ENCODE results near the gene TBXA2R. TPM values are rescaled to one million over a fixed set of nuclear protein-coding genes. Genes with fewer than 3 reads are reported as not detected.

The TBXA2R gene
- total RNA-seq, 1 donor, result 1.4 TPM

- Histone ChIP-seq H3K4me1 (ENCODE audit: insufficient read depth, low read length) (peaks cover 11% of the 10 kb centered on the region), H4K20me1 (ENCODE audit: insufficient read depth, low read length) (peaks cover 19% of the 10 kb centered on the region), H3K36me3 (ENCODE audit: insufficient read depth, low read length) (peaks cover 5% of the 10 kb centered on the region), H3K9me3 (ENCODE audit: low read depth, low read length) (no peaks in the 10 kb centered on the region), H3K79me2 (ENCODE audit: insufficient read depth, low read length) (peaks cover 27% of the 10 kb centered on the region), H2AFZ (ENCODE audit: low read length) (no peak overlapping the region), H3K4me3 (ENCODE audit: insufficient read depth, low read length) (no peak overlapping the region), H3K27me3 (ENCODE audit: insufficient read depth, low read length) (no peaks in the 10 kb centered on the region), H3K4me2 (ENCODE audit: insufficient read depth, low read length) (no peak overlapping the region), H3K27ac (ENCODE audit: low read depth, low read length) (no peak overlapping the region)
- TF ChIP-seq, protein P1, sequence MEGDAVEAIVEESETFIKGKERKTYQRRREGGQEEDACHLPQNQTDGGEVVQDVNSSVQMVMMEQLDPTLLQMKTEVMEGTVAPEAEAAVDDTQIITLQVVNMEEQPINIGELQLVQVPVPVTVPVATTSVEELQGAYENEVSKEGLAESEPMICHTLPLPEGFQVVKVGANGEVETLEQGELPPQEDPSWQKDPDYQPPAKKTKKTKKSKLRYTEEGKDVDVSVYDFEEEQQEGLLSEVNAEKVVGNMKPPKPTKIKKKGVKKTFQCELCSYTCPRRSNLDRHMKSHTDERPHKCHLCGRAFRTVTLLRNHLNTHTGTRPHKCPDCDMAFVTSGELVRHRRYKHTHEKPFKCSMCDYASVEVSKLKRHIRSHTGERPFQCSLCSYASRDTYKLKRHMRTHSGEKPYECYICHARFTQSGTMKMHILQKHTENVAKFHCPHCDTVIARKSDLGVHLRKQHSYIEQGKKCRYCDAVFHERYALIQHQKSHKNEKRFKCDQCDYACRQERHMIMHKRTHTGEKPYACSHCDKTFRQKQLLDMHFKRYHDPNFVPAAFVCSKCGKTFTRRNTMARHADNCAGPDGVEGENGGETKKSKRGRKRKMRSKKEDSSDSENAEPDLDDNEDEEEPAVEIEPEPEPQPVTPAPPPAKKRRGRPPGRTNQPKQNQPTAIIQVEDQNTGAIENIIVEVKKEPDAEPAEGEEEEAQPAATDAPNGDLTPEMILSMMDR (IDR thresholded peaks at IDR 0.05; ENCODE audit: extremely low read depth, low read depth, low read length), result no peak
- peak; percentile 91 for DNase-seq (ENCODE audit: insufficient read length, low spot score, missing footprints)
Measured at GRCh38 chr19:3620817-3621547, 14.3 kb upstream of the TBXA2R start.

- Histone ChIP-seq H4K20me1 (ENCODE audit: insufficient read depth, low read length) (peaks cover 12% of the 10 kb centered on the region), H3K27ac (ENCODE audit: low read depth, low read length) (no peak overlapping the region), H3K4me1 (ENCODE audit: insufficient read depth, low read length) (peaks cover 4% of the 10 kb centered on the region), H3K4me2 (ENCODE audit: insufficient read depth, low read length) (no peak overlapping the region), H3K4me3 (ENCODE audit: insufficient read depth, low read length) (no peak overlapping the region), H3K36me3 (ENCODE audit: insufficient read depth, low read length) (peaks cover 5% of the 10 kb centered on the region), H3K79me2 (ENCODE audit: insufficient read depth, low read length) (peaks cover 20% of the 10 kb centered on the region), H2AFZ (ENCODE audit: low read length) (no peak overlapping the region), H3K9me3 (ENCODE audit: low read depth, low read length) (no peaks in the 10 kb centered on the region), H3K27me3 (ENCODE audit: insufficient read depth, low read length) (no peaks in the 10 kb centered on the region)
- TF ChIP-seq, protein P1 (IDR thresholded peaks at IDR 0.05; ENCODE audit: extremely low read depth, low read depth, low read length), result no peak
- DNase-seq (ENCODE audit: insufficient read length, low spot score, missing footprints), result no peak
Measured at GRCh38 chr19:3620145-3620816, 13.6 kb upstream of the TBXA2R start.

DNA sequence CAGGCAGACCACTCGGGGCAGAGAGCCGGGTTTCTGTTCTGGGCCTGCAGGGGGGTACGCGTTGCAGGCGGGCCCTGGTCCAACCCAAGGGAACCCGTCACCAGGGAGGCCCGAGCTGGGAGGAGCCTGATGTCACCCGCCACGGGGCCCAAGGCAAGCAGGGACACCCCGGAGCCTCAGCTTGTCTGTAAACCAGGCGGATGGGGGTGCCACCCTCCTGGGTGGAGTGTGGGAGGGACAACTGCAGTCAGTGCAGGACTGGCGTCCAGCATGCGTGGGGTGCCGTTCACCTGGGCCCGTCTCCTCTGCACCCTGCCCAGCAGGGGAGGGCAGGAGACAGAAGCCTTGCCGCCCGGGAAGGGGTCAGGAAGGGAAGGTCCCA lies 12.9 kb upstream of the TBXA2R start:
- no peaks in the 10 kb centered on the region for H3K27me3 ChIP-seq (ENCODE audit: insufficient read depth, low read length)
- H3K4me2 ChIP-seq (ENCODE audit: insufficient read depth, low read length), result no peak overlapping the region
- H3K9me3 ChIP-seq (ENCODE audit: low read depth, low read length), result no peaks in the 10 kb centered on the region
- H3K4me3 ChIP-seq (ENCODE audit: insufficient read depth, low read length), result no peak overlapping the region
- H3K4me1 ChIP-seq (ENCODE audit: insufficient read depth, low read length), result no peaks in the 10 kb centered on the region
- no peak overlapping the region for H3K27ac ChIP-seq (ENCODE audit: low read depth, low read length)
- TF ChIP-seq, protein P1 (IDR thresholded peaks at IDR 0.05; ENCODE audit: extremely low read depth, low read depth, low read length), result no peak
- H2AFZ ChIP-seq (ENCODE audit: low read length), result no peak overlapping the region
- DNase-seq (ENCODE audit: insufficient read length, low spot score, missing footprints), result no peak
- peaks cover 13% of the 10 kb centered on the region for H3K79me2 ChIP-seq (ENCODE audit: insufficient read depth, low read length)
- H3K36me3 ChIP-seq (ENCODE audit: insufficient read depth, low read length), result peaks cover 5% of the 10 kb centered on the region
- peaks cover 10% of the 10 kb centered on the region for H4K20me1 ChIP-seq (ENCODE audit: insufficient read depth, low read length)
